HG03039 (cell line): Measurements from ENCODE around the gene HECW1.
"Not testable (repeated sequence)": the region's sequence is repeated elsewhere in the genome, so short reads cannot be mapped to it uniquely, and the experiment has no call there.

Experiments used
- ATAC-seq: cut with Tn5 transposase; IDR thresholded peaks from one replicate; pipeline ENCODE4 v1.9.1; 2021; ENCODE audit warnings: mild to moderate bottlenecking, moderate library complexity; ENCODE audit not compliant: unreplicated experiment

The HECW1 gene

DNA sequence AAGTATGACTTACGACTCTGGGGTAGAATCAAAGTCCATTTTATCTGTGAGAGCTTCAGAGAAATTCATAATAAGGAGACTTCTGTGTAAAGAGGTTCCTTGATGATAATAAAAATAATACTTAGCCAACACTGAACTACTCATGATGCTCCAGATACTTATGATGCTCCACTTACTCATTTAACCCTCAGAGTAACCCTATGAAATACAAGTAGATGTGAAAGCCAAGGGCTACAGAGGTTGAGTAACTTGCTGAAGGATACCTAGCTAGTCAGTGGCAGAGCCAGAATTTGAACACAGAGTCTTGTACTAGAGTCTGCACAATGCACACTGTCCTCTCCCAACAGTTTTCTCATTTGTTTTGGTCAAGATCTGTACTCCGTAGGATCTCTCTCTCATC is 89.5 kb downstream of the HECW1 start:
- no peak for ATAC-seq

- ATAC-seq: no peak
Measured at GRCh38 chr7:43204081-43204480, 91.6 kb downstream of the HECW1 start.

GRCh38 chr7:43205171-43205795 is 92.8 kb downstream of the HECW1 start:
- no peak for ATAC-seq

GRCh38 chr7:43208242-43208641 is 95.8 kb downstream of the HECW1 start:
- ATAC-seq: no peak

GRCh38 chr7:43210539-43210938 is 98.1 kb downstream of the HECW1 start:
- ATAC-seq: not testable (repeated sequence)

DNA sequence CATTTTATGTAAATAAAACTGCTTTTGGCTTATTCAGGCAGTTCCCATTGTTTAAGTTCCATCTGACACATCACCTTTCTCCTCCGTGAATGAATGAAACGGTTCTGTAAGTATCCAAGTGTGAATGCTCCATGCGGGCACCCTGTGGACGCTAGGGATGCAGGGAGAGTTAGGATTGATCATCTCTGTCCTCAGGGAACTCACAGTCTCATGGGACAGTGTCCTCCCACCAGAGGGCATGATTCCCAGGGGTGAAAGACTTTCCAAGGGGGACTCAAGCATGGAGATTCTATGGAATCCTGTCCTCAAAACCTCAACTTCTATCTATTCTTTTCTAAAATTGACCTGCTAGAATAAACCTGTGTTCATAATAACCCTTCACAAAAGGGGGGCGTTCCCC is 98.8 kb downstream of the HECW1 start:
- ATAC-seq: no peak

DNA sequence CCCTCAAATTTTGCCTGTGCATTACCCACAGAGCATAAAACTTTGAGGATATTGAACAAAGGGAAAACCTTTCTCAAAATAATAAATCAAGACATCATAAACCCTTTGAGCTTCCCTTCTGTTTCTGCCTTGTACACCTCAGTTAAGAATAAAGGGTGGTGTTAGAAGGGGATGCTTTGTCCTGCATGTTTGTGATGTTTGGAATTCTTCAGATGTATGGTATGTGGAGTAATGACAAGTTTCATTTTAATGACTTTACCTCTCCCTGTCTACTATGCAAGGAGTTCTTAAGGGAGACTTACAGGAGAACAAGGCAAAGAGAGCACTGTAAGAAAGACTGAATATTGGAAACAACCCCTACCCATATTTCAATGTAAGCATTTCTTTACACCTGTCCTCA is 99.2 kb downstream of the HECW1 start:
- no peak for ATAC-seq

DNA sequence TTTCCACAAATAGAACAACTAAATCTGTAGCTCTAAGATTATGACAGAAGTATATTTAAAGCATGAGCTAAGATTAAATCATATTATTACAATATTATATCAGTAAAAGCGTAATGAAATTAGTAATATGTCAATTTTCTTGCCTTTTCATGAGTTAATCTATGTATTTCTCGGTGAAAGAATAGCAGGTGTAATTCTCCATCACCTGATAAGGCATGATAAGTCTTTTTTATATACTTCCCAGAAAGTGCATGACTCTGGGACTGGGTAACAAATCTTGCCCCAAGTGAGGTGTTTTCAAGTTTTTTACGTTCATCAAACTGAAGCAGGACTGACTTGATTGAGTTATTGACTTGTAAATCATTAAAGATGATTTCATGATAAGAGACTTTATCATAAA is 100.5 kb downstream of the HECW1 start:
- ATAC-seq: no peak

GRCh38 chr7:43215061-43215460 is 102.6 kb downstream of the HECW1 start:
- ATAC-seq: no peak

DNA sequence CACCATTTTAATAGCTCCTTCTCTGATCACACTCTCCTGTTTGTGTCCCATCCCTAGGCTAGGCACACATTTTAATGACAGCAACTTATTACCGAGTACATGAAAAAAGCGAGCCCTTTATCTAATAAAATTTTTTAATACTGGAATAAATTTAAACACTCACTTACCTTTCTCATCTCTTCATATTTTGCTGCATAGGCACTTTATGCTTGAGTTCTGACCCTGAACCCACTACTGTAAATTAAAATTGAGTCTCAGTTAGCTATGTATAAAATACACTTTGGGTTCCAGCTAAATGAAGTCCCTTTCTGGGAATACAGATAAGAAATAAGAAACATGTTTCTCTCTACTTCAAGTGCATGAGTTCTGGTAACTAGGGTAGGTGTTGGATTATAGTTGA is 104.6 kb downstream of the HECW1 start:
- ATAC-seq: no peak

DNA sequence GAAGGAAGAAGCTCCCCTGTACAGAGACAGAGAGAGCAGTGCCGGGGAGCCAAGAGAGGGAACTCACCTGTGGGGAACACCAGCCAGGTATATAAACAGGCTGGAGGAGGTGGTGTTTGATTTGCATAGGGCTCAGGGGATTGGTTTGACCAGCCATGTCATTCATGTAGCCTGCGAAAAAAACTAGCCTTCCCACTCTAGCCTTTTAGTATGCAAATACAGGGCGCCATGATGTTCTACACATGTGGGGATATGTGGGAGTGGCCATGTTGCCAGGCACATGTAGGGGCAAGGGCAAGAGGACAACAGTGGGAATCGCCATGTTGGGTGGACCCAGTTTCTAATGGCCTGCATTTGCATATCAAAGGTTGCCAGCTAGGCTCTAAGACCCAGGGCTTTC is 106.5 kb downstream of the HECW1 start:
- ATAC-seq: not testable (repeated sequence)

- no peak for ATAC-seq
Measured at GRCh38 chr7:43220250-43220649, 107.8 kb downstream of the HECW1 start.

DNA sequence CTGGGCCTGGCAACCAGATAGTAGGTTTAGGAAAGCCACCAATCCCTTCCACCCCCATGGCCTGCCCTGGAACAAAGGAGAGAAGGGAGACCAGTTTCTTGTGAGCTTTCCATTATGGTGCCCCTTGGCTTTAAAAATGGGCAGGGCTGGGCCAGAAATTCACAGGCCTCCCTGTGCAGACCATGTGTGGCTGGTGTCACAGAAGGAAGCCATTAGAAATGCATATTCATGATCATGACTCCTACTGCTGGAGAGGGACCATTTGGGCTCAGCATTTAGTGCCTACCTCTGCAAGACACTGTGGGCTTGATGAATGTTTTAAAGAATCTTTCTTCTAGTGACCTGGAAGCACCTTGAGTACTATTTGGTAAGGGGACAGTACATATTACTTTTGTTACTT is 108.3 kb downstream of the HECW1 start:
- ATAC-seq: no peak

DNA sequence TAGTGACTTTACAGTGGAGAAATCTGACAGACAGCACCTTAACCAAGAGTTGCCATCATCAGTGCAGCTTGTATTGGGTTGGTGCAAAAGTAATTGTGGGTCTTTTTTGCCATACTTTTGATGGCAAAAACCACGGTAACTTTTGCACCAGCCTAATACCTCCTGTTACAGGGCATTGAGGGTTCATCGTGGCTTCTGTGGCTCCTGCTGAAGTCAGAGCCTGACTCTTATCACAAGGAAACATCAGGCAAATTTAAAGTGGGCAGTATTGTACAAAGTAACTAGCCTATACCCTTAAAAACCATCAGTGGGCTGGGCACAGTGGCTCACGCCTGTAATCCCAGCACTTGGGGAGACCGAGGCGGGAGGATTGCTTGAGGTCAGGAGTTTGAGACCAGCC is 117.4 kb downstream of the HECW1 start:
- ATAC-seq: no peak

DNA sequence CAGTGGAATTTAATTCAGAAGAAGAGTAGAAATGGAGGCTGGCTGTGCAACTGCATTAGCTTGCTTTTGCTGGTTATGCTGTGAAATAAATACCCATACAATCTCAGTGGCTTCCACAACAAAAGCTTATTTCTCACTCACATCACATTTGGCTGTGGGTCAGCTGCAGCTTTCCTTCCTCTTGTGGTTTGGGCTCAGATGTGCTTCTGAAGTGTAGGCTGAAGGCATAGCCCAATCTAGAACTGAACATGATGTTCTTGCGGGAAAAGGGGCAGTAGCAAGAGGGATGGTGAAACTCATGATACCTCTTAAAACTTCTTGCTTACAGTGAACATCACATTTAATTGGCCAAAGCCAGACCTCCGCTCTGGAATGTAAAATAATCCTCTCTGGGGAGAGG is 119.9 kb downstream of the HECW1 start:
- no peak for ATAC-seq

- no peak for ATAC-seq
Measured at GRCh38 chr7:43234073-43234472, 121.6 kb downstream of the HECW1 start.

- no peak for ATAC-seq
Measured at GRCh38 chr7:43234968-43235367, 122.5 kb downstream of the HECW1 start.

DNA sequence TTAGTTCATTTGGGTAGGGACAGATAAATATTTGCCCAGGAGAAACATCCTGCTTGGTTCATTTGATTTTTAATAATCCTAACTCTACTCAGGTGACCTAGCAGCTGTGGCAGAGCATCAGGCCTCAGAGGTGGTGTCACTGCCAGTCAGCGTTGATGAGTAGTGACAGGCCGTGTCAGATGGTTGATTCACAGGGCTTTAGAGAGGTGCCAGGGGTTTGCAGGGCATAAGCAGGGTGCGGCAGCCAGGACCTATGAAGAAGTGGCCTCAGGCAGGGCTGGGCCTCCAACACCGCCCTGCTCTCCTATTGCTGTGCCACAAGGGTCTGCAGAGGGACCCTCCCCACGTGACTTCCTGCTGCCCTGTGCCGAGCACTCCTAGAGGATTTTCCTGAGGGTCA is 128.1 kb downstream of the HECW1 start:
- ATAC-seq: no peak

GRCh38 chr7:43242628-43243255 is 130.3 kb downstream of the HECW1 start:
- ATAC-seq: no peak

- ATAC-seq: no peak
Measured at GRCh38 chr7:43244232-43244631, 131.8 kb downstream of the HECW1 start.

DNA sequence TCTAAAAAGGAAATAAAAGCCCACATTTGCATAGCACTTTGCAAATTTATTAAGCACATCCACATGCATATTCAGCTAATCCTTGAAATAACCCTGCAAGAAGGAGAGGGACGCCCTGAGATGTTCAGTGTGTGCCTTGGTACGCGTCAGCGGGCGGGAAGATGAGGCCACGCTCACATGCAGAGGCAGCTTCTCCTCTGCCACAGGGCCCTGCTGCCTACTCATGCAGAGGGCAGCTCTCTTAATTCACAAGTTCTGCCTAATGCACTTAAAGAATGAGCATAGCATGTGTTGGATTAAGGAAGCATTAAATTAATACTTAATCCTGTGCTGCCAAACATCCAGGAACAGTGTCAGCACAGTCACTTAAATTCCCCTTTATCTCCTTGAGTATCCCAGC is 132.3 kb downstream of the HECW1 start:
- ATAC-seq: no peak

DNA sequence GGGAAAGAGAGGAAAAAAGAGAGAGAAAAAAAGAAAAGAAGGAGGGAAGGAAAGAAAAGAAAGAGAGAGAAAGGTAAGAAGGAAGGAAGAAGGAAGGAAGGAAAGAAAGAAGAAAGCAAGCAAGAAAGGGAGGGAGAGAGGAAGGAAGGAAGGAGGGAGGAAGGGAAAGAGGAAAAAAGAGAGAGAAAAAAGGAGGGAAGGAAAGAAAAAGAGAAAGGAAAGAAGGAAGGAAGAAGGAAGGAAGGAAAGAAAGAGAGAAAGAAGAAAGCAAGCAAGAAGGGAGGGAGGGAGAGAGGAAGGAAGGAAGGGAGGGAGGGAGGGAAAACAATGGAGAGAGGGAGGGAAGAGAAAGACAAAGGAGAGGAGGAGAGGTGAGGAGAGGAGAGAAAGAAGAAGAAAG is 135.3 kb downstream of the HECW1 start:
- ATAC-seq: no peak

DNA sequence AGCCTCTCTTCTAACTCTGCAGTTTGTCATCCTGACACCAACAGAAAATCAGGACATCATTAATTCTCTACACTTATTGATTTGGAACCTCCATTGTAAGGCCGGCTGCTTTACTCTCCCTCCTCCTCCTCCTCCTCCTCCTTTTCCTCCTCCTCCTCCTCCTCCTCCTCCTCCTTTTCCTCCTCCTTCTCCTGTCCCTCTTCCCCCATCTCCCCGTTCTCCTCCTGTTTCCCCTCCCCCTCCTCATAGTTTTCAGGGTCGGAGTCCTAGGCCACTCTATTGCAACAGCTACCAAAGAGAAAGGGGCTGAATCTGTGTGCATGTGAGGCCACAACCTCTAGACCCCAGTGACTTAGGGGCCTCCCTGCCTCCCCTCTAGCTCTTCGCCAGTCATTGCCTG is 136.1 kb downstream of the HECW1 start:
- no peak for ATAC-seq
